Activated effector memory CD4-positive, alpha-beta T cell treated with Interleukin-2 at 50 U/mL for 16 hours (primary cell): ENCODE data around the gene MRPL53.
A peak's percentile ranks its signal among the peaks of the same experiment; 100 is the strongest.

Source experiments
- DNase-seq: peaks from one replicate; pipeline ENCODE4 v3.0.0-alpha.2; 2020

The MRPL53 gene

GRCh38 chr2:74472086-74472944 is at the start of gene MRPL53:
MRPL53 (minus strand) TSS chr2:74472680; CDS start chr2:74472660, 20 bp downstream.
- DNase-seq: peak; percentile 93

GRCh38 chr2:74516650-74517049 is 44.2 kb upstream of the MRPL53 start:
- DNase-seq: no peak

- peak; percentile 63 for DNase-seq
Measured at GRCh38 chr2:74515981-74516633, 43.6 kb upstream of the MRPL53 start.

GRCh38 chr2:74515271-74515980 is 42.9 kb upstream of the MRPL53 start:
- no peak for DNase-seq

- no peak for DNase-seq
Measured at GRCh38 chr2:74514368-74515270, 42.1 kb upstream of the MRPL53 start, which contains the start of gene TLX2. TLX2 (plus strand) TSS chr2:74514450; CDS start chr2:74514807, 357 bp downstream.

- no peak for DNase-seq
Measured at GRCh38 chr2:74513605-74514367, 41.3 kb upstream of the MRPL53 start.

GRCh38 chr2:74512744-74513604 is 40.5 kb upstream of the MRPL53 start:
- DNase-seq: no peak

GRCh38 chr2:74511104-74511989 is 38.9 kb upstream of the MRPL53 start:
- no peak for DNase-seq

- no peak for DNase-seq
Measured at GRCh38 chr2:74510272-74510671, 37.8 kb upstream of the MRPL53 start.

- DNase-seq: no peak
Measured at GRCh38 chr2:74507926-74508520, 35.5 kb upstream of the MRPL53 start.

- DNase-seq: peak; percentile 98
Measured at GRCh38 chr2:74507145-74507925, 34.9 kb upstream of the MRPL53 start, which contains the start of gene PCGF1. PCGF1 (minus strand) TSS chr2:74507695; CDS start chr2:74507668, 27 bp downstream.

GRCh38 chr2:74505448-74506246 is 33.2 kb upstream of the MRPL53 start:
- no peak for DNase-seq

- no peak for DNase-seq
Measured at GRCh38 chr2:74504591-74504990, 32.1 kb upstream of the MRPL53 start.

GRCh38 chr2:74503506-74504475 is 31.3 kb upstream of the MRPL53 start:
- no peak for DNase-seq

GRCh38 chr2:74502720-74503505 is 30.4 kb upstream of the MRPL53 start:
- no peak for DNase-seq
